ENCODE results near the gene CLCA2.

CLCA2 gene

DNA sequence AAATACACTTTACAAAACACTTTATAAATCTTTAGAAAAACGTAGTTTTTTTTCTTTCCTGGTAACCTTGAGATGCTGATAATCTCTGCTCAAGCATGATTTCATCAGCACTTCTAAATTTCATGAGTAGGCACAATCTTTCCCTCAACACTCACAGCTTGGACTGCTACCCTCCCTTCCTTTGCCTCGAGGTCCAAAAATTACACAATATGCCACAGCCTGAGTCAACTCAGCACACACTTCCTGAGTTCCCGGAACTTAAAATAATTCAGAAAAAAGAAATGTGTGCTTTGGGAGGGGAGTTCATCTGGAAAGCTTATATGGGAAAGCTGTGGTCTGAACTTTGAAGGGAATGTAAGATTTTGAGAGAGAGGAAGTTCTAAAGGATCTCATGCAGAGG lies 5.9 kb downstream of the CLCA2 start:
- Histone ChIP-seq H3K9me3 (ENCODE audit: control insufficient read depth, insufficient read depth, low read depth, low read length) (no peaks in the 10 kb centered on the region), H3K27me3 (ENCODE audit: control insufficient read depth, insufficient read depth, low read length) (no peaks in the 10 kb centered on the region), H3K27ac (ENCODE audit: low read depth, low read length) (no peak overlapping the region), H3K4me1 (ENCODE audit: control insufficient read depth, insufficient read depth, low read length) (no peaks in the 10 kb centered on the region), H3K4me3 (ENCODE audit: low read depth, low read length) (no peak overlapping the region), H3K36me3 (ENCODE audit: control insufficient read depth, insufficient read depth, low read length) (no peaks in the 10 kb centered on the region), H3K9ac (ENCODE audit: low read length) (no peak overlapping the region)

DNA sequence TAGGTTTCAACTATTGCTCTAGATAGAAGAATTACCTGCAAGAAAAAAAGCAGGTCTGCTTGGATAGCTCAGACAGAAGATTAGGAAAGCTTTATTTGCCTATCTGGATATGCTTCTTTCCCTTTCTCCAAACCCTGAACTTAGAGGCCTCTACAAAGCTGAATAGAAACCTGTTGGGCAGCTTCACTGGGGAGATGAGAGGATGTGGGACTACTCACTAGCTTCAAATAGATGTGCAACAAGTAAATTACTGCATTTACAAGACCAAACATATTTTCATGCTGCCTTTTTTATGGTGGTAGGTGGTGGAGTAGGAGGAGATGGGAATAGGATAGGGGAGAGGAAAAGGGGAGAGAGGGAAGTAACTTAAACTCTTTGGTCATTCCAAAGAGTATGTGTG lies 6.4 kb downstream of the CLCA2 start:
- Histone ChIP-seq H3K9ac (ENCODE audit: low read length) (no peak overlapping the region), H3K4me3 (ENCODE audit: low read depth, low read length) (no peak overlapping the region), H3K27me3 (ENCODE audit: control insufficient read depth, insufficient read depth, low read length) (no peaks in the 10 kb centered on the region), H3K36me3 (ENCODE audit: control insufficient read depth, insufficient read depth, low read length) (no peaks in the 10 kb centered on the region), H3K9me3 (ENCODE audit: control insufficient read depth, insufficient read depth, low read depth, low read length) (no peaks in the 10 kb centered on the region), H3K4me1 (ENCODE audit: control insufficient read depth, insufficient read depth, low read length) (no peaks in the 10 kb centered on the region), H3K27ac (ENCODE audit: low read depth, low read length) (no peak overlapping the region)

DNA sequence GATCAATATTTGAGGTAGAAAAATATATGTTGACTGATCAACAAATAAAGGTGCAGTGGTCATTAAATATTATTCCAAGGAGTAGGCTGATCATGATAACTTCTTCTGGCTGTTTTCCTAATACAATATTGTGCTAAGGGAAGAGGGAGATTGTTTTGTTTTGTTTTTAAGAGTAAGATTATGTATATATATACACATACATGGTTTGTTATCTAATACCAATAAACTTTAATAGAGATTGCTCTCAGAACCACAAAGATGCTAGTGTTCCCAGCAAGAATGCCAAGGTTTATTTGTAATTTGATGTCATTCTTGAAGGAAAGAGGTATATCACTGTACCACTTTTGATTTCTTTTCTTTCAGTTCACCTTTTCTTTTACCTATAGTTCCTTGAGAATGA lies 10.1 kb downstream of the CLCA2 start:
- Histone ChIP-seq H3K36me3 (ENCODE audit: control insufficient read depth, insufficient read depth, low read length) (no peaks in the 10 kb centered on the region), H3K4me3 (ENCODE audit: low read depth, low read length) (no peak overlapping the region), H3K9ac (ENCODE audit: low read length) (no peak overlapping the region), H3K4me1 (ENCODE audit: control insufficient read depth, insufficient read depth, low read length) (no peaks in the 10 kb centered on the region), H3K9me3 (ENCODE audit: control insufficient read depth, insufficient read depth, low read depth, low read length) (no peaks in the 10 kb centered on the region), H3K27ac (ENCODE audit: low read depth, low read length) (no peak overlapping the region), H3K27me3 (ENCODE audit: control insufficient read depth, insufficient read depth, low read length) (no peaks in the 10 kb centered on the region)

DNA sequence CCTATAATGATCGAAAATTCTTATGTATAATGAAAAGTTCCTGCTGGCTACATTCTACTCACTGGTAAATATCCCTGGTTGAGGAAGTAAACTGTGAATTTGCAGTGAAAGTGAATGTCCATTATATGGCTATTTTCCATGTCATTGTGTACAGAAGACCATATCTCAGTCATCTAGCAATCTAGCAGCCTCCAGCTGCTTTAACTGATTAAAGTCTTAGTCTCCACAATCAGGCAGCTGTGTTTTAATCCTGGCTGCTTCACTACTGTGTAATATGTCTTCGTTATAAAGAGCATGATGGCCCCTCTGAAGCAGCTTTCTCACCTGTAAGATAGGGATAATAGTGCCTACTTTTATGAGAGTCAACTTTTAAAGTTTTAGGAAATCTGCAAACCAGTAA lies 11.4 kb downstream of the CLCA2 start:
- no peaks in the 10 kb centered on the region for H3K9me3 ChIP-seq (ENCODE audit: control insufficient read depth, insufficient read depth, low read depth, low read length)
- H3K27ac ChIP-seq (ENCODE audit: low read depth, low read length), result no peak overlapping the region
- H3K36me3 ChIP-seq (ENCODE audit: control insufficient read depth, insufficient read depth, low read length), result no peaks in the 10 kb centered on the region
- no peaks in the 10 kb centered on the region for H3K4me1 ChIP-seq (ENCODE audit: control insufficient read depth, insufficient read depth, low read length)
- H3K9ac ChIP-seq (ENCODE audit: low read length), result no peak overlapping the region
- no peaks in the 10 kb centered on the region for H3K27me3 ChIP-seq (ENCODE audit: control insufficient read depth, insufficient read depth, low read length)
- no peak overlapping the region for H3K4me3 ChIP-seq (ENCODE audit: low read depth, low read length)

DNA sequence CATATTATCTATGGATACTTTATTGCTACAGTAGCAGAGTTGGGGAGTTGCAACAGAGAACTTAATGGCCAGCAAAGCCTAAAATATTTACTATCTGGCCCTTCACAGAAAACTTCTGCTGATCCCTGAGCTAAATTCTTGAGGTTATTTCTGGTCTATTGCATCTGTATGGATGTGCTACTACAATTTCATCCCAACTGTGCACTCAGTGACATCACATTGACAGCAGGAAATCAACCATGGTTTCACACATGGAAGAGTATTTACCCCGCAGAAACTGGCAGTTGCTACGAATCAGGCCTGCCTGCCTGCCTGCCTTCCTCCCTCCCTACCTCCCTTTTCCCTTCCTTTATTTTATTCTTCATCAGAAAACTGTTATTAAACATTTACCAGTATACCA lies 12.1 kb downstream of the CLCA2 start:
- no peaks in the 10 kb centered on the region for H3K27me3 ChIP-seq (ENCODE audit: control insufficient read depth, insufficient read depth, low read length)
- no peaks in the 10 kb centered on the region for H3K36me3 ChIP-seq (ENCODE audit: control insufficient read depth, insufficient read depth, low read length)
- H3K9me3 ChIP-seq (ENCODE audit: control insufficient read depth, insufficient read depth, low read depth, low read length), result no peaks in the 10 kb centered on the region
- no peak overlapping the region for H3K9ac ChIP-seq (ENCODE audit: low read length)
- H3K4me3 ChIP-seq (ENCODE audit: low read depth, low read length), result no peak overlapping the region
- H3K27ac ChIP-seq (ENCODE audit: low read depth, low read length), result no peak overlapping the region
- H3K4me1 ChIP-seq (ENCODE audit: control insufficient read depth, insufficient read depth, low read length), result no peaks in the 10 kb centered on the region

DNA sequence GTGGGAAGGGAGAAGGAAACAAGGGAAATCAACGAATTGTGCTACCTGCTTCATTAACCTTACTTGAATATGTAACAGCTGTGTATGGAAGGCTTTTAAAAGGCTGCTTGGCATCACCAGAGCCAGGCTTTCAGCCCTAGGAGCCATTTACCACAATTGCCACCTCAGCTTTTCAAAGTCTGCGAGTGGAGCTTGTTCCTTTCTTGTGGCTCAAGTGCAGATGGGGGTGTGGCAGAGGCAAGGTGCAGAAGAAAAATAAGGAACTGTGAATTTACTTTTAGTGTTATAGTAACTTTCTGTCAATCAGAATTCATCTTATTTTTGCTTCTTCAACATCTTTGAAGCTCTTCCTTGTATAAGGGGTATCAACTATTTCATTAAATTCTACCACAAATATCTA lies 17.6 kb downstream of the CLCA2 start:
- no peak overlapping the region for H3K27ac ChIP-seq (ENCODE audit: low read depth, low read length)
- H3K36me3 ChIP-seq (ENCODE audit: control insufficient read depth, insufficient read depth, low read length), result no peaks in the 10 kb centered on the region
- no peaks in the 10 kb centered on the region for H3K4me1 ChIP-seq (ENCODE audit: control insufficient read depth, insufficient read depth, low read length)
- no peak overlapping the region for H3K9ac ChIP-seq (ENCODE audit: low read length)
- no peaks in the 10 kb centered on the region for H3K9me3 ChIP-seq (ENCODE audit: control insufficient read depth, insufficient read depth, low read depth, low read length)
- H3K27me3 ChIP-seq (ENCODE audit: control insufficient read depth, insufficient read depth, low read length), result no peaks in the 10 kb centered on the region
- no peak overlapping the region for H3K4me3 ChIP-seq (ENCODE audit: low read depth, low read length)

DNA sequence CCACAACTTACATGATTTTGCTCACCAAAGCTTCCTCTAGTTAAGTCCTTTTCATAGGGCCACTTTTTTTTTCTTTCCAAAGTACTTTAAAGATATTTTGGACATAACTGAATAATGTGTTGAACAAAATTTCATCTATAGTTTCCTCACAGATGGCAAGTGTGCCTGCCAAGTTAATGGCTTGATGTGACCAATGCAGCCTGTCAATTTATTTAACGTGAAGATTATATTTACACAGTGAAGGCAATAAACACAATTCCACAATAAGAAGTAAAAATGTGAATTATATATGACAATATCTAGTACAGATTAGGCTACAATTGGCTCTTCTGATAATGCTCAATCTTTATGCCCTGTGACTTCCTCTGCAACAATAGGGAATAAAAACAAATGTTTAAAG lies 18.0 kb downstream of the CLCA2 start:
- no peak overlapping the region for H3K9ac ChIP-seq (ENCODE audit: low read length)
- no peaks in the 10 kb centered on the region for H3K27me3 ChIP-seq (ENCODE audit: control insufficient read depth, insufficient read depth, low read length)
- H3K4me3 ChIP-seq (ENCODE audit: low read depth, low read length), result no peak overlapping the region
- H3K36me3 ChIP-seq (ENCODE audit: control insufficient read depth, insufficient read depth, low read length), result no peaks in the 10 kb centered on the region
- H3K27ac ChIP-seq (ENCODE audit: low read depth, low read length), result no peak overlapping the region
- no peaks in the 10 kb centered on the region for H3K9me3 ChIP-seq (ENCODE audit: control insufficient read depth, insufficient read depth, low read depth, low read length)
- H3K4me1 ChIP-seq (ENCODE audit: control insufficient read depth, insufficient read depth, low read length), result no peaks in the 10 kb centered on the region

DNA sequence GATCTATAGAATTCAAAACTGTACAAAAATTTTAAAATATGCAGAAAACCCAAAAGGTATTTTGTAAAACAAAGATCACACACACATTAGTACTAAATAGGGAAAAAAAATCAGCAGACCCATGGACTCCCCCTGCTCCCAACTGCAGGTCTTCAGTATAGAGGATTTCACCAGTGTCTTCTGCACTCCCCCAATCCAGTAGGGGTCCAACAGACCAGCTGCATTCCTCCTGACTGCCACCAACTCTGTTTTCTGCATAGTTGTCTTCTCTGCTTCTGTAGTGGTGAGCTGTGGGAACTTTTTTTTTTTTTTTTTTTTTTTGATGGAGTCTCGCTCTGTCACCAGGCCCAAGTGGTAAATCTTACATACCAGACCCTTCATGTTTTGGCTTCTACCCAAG lies 21.9 kb downstream of the CLCA2 start:
- no peaks in the 10 kb centered on the region for H3K9me3 ChIP-seq (ENCODE audit: control insufficient read depth, insufficient read depth, low read depth, low read length)

DNA sequence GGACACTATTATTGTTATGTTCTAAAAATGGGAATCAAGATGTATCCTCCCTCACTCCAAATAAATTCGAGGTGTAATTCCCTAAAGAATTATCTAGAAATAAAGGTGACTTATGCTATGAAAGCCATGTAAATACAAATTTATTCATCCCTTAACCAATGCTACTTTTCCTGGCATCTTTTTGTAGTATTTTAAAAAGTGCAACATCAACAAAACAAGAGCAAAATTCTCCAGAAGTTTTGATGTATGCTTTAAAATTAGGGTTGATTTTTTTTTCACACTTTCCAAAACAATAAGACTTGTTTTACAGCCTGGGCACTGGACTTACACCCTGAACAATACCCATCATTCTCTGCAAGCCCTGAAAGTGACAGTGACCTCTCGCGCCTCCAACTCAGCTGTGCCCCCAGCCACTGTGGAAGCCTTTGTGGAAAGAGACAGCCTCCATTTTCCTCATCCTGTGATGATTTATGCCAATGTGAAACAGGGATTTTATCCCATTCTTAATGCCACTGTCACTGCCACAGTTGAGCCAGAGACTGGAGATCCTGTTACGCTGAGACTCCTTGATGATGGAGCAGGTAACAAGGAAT lies 23.3 kb downstream of the CLCA2 start:
- H3K36me3 ChIP-seq (ENCODE audit: control insufficient read depth, insufficient read depth, low read length), result no peaks in the 10 kb centered on the region
- H3K4me3 ChIP-seq (ENCODE audit: low read depth, low read length), result no peak overlapping the region
- H3K9me3 ChIP-seq (ENCODE audit: control insufficient read depth, insufficient read depth, low read depth, low read length), result no peaks in the 10 kb centered on the region
- no peak overlapping the region for H3K27ac ChIP-seq (ENCODE audit: low read depth, low read length)
- H3K4me1 ChIP-seq (ENCODE audit: control insufficient read depth, insufficient read depth, low read length), result peaks cover 8% of the 10 kb centered on the region
- H3K27me3 ChIP-seq (ENCODE audit: control insufficient read depth, insufficient read depth, low read length), result no peaks in the 10 kb centered on the region
- no peak overlapping the region for H3K9ac ChIP-seq (ENCODE audit: low read length)

More for the DNA sequence above, 21.9 kb downstream of the CLCA2 start:
- peaks cover 4% of the 10 kb centered on the region for H3K4me1 ChIP-seq (ENCODE audit: control insufficient read depth, insufficient read depth, low read length)
- H3K4me3 ChIP-seq (ENCODE audit: low read depth, low read length), result no peak overlapping the region
- no peak overlapping the region for H3K27ac ChIP-seq (ENCODE audit: low read depth, low read length)
- H3K36me3 ChIP-seq (ENCODE audit: control insufficient read depth, insufficient read depth, low read length), result no peaks in the 10 kb centered on the region
- no peaks in the 10 kb centered on the region for H3K27me3 ChIP-seq (ENCODE audit: control insufficient read depth, insufficient read depth, low read length)
- H3K9ac ChIP-seq (ENCODE audit: low read length), result no peak overlapping the region

DNA sequence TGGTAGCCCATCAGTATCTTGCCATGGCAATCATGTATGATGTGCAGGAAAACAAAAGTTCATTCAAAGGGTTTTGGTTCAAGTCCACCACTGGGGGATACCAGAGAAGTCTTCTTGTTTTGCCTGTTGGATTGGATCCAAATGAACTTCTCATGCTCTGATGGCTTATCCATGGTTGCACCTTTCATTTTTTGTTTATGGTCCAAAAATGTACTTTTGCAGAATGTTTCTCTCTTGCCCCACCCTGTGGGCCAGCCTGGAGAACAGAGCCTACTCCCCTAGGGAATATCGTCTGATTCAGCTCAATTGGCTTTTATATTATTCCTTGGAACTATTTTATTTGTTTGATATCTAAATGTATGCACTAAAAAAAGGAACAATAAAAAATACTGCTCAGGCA lies 24.7 kb downstream of the CLCA2 start:
- Histone ChIP-seq H3K9me3 (ENCODE audit: control insufficient read depth, insufficient read depth, low read depth, low read length) (no peaks in the 10 kb centered on the region), H3K36me3 (ENCODE audit: control insufficient read depth, insufficient read depth, low read length) (no peaks in the 10 kb centered on the region), H3K27me3 (ENCODE audit: control insufficient read depth, insufficient read depth, low read length) (no peaks in the 10 kb centered on the region), H3K4me1 (ENCODE audit: control insufficient read depth, insufficient read depth, low read length) (peaks cover 10% of the 10 kb centered on the region), H3K27ac (ENCODE audit: low read depth, low read length) (no peak overlapping the region), H3K4me3 (ENCODE audit: low read depth, low read length) (no peak overlapping the region), H3K9ac (ENCODE audit: low read length) (no peak overlapping the region)

DNA sequence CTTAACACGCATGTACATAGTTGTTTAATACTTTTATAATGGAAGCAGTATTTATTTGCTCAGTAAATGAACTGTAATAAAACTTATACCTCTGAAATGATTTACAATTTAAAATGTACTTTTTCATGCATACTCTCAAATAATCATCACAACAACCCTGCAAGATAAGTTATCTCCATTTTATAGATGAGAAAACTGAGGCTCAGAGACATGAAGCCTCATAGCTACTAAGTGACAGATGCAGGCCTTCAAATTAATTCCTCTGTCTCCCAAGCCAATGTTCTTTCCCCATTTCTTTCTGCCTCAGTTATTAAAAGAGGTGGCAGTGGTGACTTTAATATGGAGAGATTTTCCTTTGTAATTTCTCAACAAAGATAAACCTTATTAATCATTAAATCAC lies 25.1 kb downstream of the CLCA2 start:
- no peaks in the 10 kb centered on the region for H3K9me3 ChIP-seq (ENCODE audit: control insufficient read depth, insufficient read depth, low read depth, low read length)
- H3K36me3 ChIP-seq (ENCODE audit: control insufficient read depth, insufficient read depth, low read length), result no peaks in the 10 kb centered on the region
- peaks cover 12% of the 10 kb centered on the region for H3K4me1 ChIP-seq (ENCODE audit: control insufficient read depth, insufficient read depth, low read length)
- no peak overlapping the region for H3K9ac ChIP-seq (ENCODE audit: low read length)
- no peak overlapping the region for H3K27ac ChIP-seq (ENCODE audit: low read depth, low read length)
- H3K27me3 ChIP-seq (ENCODE audit: control insufficient read depth, insufficient read depth, low read length), result no peaks in the 10 kb centered on the region
- no peak overlapping the region for H3K4me3 ChIP-seq (ENCODE audit: low read depth, low read length)

DNA sequence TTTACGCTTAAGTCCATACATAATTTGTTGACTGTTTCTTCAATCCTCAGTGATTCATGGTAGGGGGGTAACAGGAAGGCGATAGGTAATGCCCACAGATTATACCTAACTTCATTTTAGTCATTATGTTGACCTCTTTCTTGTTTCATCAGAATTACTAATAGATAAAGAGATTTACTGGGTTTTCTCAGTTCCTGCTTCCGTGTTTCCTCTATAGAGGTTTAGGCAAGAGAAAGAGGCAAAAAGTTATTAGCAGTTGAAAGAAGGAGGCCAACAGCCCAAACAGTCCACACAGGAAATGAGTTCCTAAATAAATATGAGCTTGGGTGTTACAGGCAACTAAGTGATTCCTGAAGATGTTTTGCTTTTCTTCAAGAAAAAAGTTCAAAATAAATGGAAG lies 26.9 kb downstream of the CLCA2 start:
- no peaks in the 10 kb centered on the region for H3K9me3 ChIP-seq (ENCODE audit: control insufficient read depth, insufficient read depth, low read depth, low read length)
- H3K36me3 ChIP-seq (ENCODE audit: control insufficient read depth, insufficient read depth, low read length), result no peaks in the 10 kb centered on the region
- H3K4me3 ChIP-seq (ENCODE audit: low read depth, low read length), result no peak overlapping the region
- H3K27ac ChIP-seq (ENCODE audit: low read depth, low read length), result no peak overlapping the region
- H3K27me3 ChIP-seq (ENCODE audit: control insufficient read depth, insufficient read depth, low read length), result no peaks in the 10 kb centered on the region
- H3K4me1 ChIP-seq (ENCODE audit: control insufficient read depth, insufficient read depth, low read length), result peaks cover 12% of the 10 kb centered on the region
- no peak overlapping the region for H3K9ac ChIP-seq (ENCODE audit: low read length)
